HEK293 (cell line): ENCODE results near the gene GART.

Experiments used
- CTCF ChIA-PET: fragments of 350-600 bp; formaldehyde crosslinking; extraction: SDS; loops from one replicate; lab custom pipeline; 2021; ENCODE audit warnings: antibody characterized with exemption; lab: Yijun Ruan, JAX
- POLR2A ChIA-PET: fragments of 300-600 bp; formaldehyde crosslinking; extraction: SDS; loops from one replicate; lab custom pipeline; 2020; ENCODE audit warnings: antibody characterized with exemption, inconsistent platforms; lab: Yijun Ruan, JAX
- H3K27ac ChIP-seq: fragments of 200-500 bp; sonication (Bioruptor generic); 2 replicates; pipeline ENCODE4 v1.5.1; 2014; ENCODE audit warnings: low read depth, low read length, control low read depth, inconsistent platforms; ENCODE audit errors: extremely low read depth
- H3K36me3 ChIP-seq, 2 experiments: fragments of 200-500 bp in 1 of 2; sonication (Bioruptor generic) in 1 of 2; 1 replicate in 1 of 2; 2 replicates in 1 of 2; pipeline ENCODE4 v1.5.1; 2014 to 2017; ENCODE audit warnings: inconsistent platforms in 2 of 2, low read length in 2 of 2; ENCODE audit not compliant: control insufficient read depth in 2 of 2, insufficient read depth in 1 of 2
- H3K4me1 ChIP-seq: fragments of 200-500 bp; sonication (Bioruptor generic); 2 replicates; pipeline ENCODE4 v1.5.1; 2014; ENCODE audit warnings: mild to moderate bottlenecking, low read length, inconsistent platforms; ENCODE audit not compliant: control insufficient read depth, insufficient read depth
- H3K4me3 ChIP-seq: 2 replicates; pipeline ENCODE4 v1.5.1; 2011; ENCODE audit warnings: low read depth, mild to moderate bottlenecking, control low read depth, low read length, moderate library complexity
- H3K9me3 ChIP-seq: fragments of 200-500 bp; sonication (Bioruptor generic); 2 replicates; pipeline ENCODE4 v1.5.1; 2014; ENCODE audit warnings: low read depth, low read length, inconsistent platforms; ENCODE audit not compliant: control insufficient read depth, insufficient read depth
- GLI4 ChIP-seq: fragments of 450-650 bp; formaldehyde crosslinking; IDR thresholded peaks from 2 replicates; pipeline ENCODE4 v1.5.1; 2016; ENCODE audit warnings: missing biosample characterization, missing genetic modification characterization
- KLF7 ChIP-seq: fragments of 450-650 bp; formaldehyde crosslinking; IDR thresholded peaks from 2 replicates; pipeline ENCODE4 v1.5.1; 2016; ENCODE audit warnings: missing biosample characterization, missing genetic modification characterization, borderline replicate concordance
- KLF9 ChIP-seq: fragments of 450-650 bp; formaldehyde crosslinking; IDR thresholded peaks from 2 replicates; pipeline ENCODE4 v1.5.1; 2016; ENCODE audit warnings: missing biosample characterization, missing genetic modification characterization, low read depth
- ZBTB20 ChIP-seq: fragments of 450-650 bp; formaldehyde crosslinking; IDR thresholded peaks from 2 replicates; pipeline ENCODE4 v1.5.1; 2016; ENCODE audit warnings: missing biosample characterization, missing genetic modification characterization
- ZEB2 ChIP-seq: fragments of 450-650 bp; formaldehyde crosslinking; IDR thresholded peaks from 2 replicates; pipeline ENCODE4 v1.5.1; 2016; ENCODE audit warnings: missing biosample characterization, missing genetic modification characterization
- ZIC2 ChIP-seq: fragments of 450-650 bp; formaldehyde crosslinking; IDR thresholded peaks from 2 replicates; pipeline ENCODE4 v1.5.1; 2016; ENCODE audit warnings: missing biosample characterization, missing genetic modification characterization
- ZNF157 ChIP-seq: fragments of 450-650 bp; formaldehyde crosslinking; IDR thresholded peaks from 2 replicates; pipeline ENCODE4 v1.5.1; 2016; ENCODE audit warnings: missing biosample characterization, missing genetic modification characterization
- ZNF311 ChIP-seq: fragments of 450-650 bp; formaldehyde crosslinking; IDR thresholded peaks from 2 replicates; pipeline ENCODE4 v1.5.1; 2017; ENCODE audit warnings: missing biosample characterization, missing genetic modification characterization, borderline replicate concordance
- ZNF366 ChIP-seq: fragments of 450-650 bp; formaldehyde crosslinking; conservative IDR thresholded peaks from 2 replicates; pipeline ENCODE4 v1.5.1; 2016; ENCODE audit warnings: missing biosample characterization, missing genetic modification characterization
- ZNF521 ChIP-seq: fragments of 450-650 bp; formaldehyde crosslinking; IDR thresholded peaks from 2 replicates; pipeline ENCODE4 v1.5.1; 2017; ENCODE audit warnings: missing biosample characterization, mild to moderate bottlenecking, missing genetic modification characterization
- ZNF707 ChIP-seq: fragments of 450-650 bp; formaldehyde crosslinking; IDR thresholded peaks from 2 replicates; pipeline ENCODE4 v1.5.1; 2016; ENCODE audit warnings: missing biosample characterization, missing genetic modification characterization
- ZSCAN23 ChIP-seq: fragments of 450-650 bp; formaldehyde crosslinking; IDR thresholded peaks from 2 replicates; pipeline ENCODE4 v1.5.1; 2016; ENCODE audit warnings: missing biosample characterization, missing genetic modification characterization
- TF ChIP-seq, protein P1 (sequence below): fragments of 450-650 bp; formaldehyde crosslinking; IDR thresholded peaks from 2 replicates; pipeline ENCODE4 v1.5.1; 2016; ENCODE audit warnings: missing biosample characterization, missing genetic modification characterization
- TF ChIP-seq, protein P2 (sequence below): fragments of 450-650 bp; formaldehyde crosslinking; IDR thresholded peaks from 2 replicates; pipeline ENCODE4 v1.5.1; 2016; ENCODE audit warnings: missing biosample characterization, missing genetic modification characterization
- TF ChIP-seq, protein P3 (sequence below): fragments of 450-650 bp; formaldehyde crosslinking; conservative IDR thresholded peaks from 2 replicates; pipeline ENCODE4 v1.5.1; 2016; ENCODE audit warnings: low read depth, missing biosample characterization, missing genetic modification characterization
- TF ChIP-seq, protein P4 (sequence below): fragments of 450-650 bp; formaldehyde crosslinking; IDR thresholded peaks from 2 replicates; pipeline ENCODE4 v1.5.1; 2017; ENCODE audit warnings: missing biosample characterization, missing genetic modification characterization
- TF ChIP-seq, protein P5 (sequence below): fragments of 450-650 bp; IDR thresholded peaks from 2 replicates; pipeline ENCODE4 v1.5.1; 2018; ENCODE audit warnings: missing biosample characterization, missing genetic modification characterization
- TF ChIP-seq, protein P6 (sequence below): fragments of 450-650 bp; formaldehyde crosslinking; IDR thresholded peaks from 2 replicates; pipeline ENCODE4 v1.5.1; 2016; ENCODE audit warnings: missing biosample characterization, missing genetic modification characterization
- TF ChIP-seq, protein P7 (sequence below): fragments of 450-650 bp; formaldehyde crosslinking; IDR thresholded peaks from 2 replicates; pipeline ENCODE4 v1.5.1; 2016; ENCODE audit warnings: missing biosample characterization, missing genetic modification characterization
- TF ChIP-seq, protein P8 (sequence below): fragments of 450-650 bp; formaldehyde crosslinking; IDR thresholded peaks from 2 replicates; pipeline ENCODE4 v1.5.1; 2016; ENCODE audit warnings: missing biosample characterization, missing genetic modification characterization

The GART gene

DNA sequence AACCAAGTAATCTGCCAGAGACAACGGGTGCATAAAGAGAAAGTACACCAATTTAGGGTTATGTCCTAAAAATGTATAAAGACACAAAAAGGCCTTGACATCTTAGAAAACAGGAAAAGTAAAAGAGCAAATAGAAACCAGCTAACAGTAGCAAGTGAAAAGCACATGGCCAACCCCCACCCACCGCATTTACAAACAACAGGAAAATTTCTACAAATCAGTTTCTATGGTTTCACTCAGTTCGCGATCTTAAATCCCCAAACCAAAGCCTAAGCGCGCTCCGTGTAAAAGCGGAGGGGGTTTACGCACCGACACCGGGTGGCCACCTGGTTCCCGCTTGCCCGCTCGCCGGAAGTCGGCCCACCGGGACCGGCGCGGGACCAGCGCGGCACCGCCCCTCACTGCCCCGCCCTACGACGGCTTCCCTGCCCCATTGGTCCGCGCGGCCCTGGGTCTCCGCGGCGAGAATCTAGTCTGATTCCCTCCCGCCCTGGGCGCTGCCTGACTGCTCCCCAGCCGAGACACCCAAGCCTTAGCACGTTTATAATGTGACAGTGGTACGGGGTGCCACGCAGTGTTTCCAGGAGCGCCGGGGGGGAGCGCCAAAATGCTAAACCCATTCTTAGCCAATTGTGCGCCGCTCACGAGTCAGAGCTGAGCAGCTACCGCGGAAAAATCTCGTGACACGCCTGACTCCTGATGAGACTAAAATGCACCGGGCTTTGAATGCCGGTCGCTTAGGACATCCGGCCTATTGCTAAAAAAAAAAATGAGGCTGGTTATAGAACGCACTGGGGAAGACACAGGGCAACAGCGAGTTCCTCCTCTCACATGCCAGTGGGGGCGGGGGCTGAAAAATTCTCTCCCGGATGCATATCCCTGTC lies at the start of gene GART:
Gene GART (minus strand): TSS at position 362 of the 884 bp plus-strand sequence. CDS start 2,802 bp downstream, outside the sequence.
- ChIA-PET POLR2A (interaction anchor here (1.5 kb wide), 1 partner anchor 62 kb away, joined by 8 read pairs; the partner anchor contains the start of gene TMEM50B), CTCF (no interaction called here)
- Histone ChIP-seq H3K4me1 (peaks cover 12% of the 10 kb centered on the region), H3K9me3 (no peaks in the 10 kb centered on the region), H3K36me3 (peaks cover 35 to 40% of the 10 kb centered on the region in 2 experiments), H3K4me3 (peak within 1 kb of the TSS; percentile 98), H3K27ac (peak within 1 kb of the TSS; percentile 93)
- TF ChIP-seq, protein P1, sequence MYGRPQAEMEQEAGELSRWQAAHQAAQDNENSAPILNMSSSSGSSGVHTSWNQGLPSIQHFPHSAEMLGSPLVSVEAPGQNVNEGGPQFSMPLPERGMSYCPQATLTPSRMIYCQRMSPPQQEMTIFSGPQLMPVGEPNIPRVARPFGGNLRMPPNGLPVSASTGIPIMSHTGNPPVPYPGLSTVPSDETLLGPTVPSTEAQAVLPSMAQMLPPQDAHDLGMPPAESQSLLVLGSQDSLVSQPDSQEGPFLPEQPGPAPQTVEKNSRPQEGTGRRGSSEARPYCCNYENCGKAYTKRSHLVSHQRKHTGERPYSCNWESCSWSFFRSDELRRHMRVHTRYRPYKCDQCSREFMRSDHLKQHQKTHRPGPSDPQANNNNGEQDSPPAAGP (tag by site-specific recombination), result peak; percentile 37
- no peak for TF ChIP-seq ZNF521 (tag by site-specific recombination)
- TF ChIP-seq, protein P2, sequence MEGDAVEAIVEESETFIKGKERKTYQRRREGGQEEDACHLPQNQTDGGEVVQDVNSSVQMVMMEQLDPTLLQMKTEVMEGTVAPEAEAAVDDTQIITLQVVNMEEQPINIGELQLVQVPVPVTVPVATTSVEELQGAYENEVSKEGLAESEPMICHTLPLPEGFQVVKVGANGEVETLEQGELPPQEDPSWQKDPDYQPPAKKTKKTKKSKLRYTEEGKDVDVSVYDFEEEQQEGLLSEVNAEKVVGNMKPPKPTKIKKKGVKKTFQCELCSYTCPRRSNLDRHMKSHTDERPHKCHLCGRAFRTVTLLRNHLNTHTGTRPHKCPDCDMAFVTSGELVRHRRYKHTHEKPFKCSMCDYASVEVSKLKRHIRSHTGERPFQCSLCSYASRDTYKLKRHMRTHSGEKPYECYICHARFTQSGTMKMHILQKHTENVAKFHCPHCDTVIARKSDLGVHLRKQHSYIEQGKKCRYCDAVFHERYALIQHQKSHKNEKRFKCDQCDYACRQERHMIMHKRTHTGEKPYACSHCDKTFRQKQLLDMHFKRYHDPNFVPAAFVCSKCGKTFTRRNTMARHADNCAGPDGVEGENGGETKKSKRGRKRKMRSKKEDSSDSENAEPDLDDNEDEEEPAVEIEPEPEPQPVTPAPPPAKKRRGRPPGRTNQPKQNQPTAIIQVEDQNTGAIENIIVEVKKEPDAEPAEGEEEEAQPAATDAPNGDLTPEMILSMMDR, result peak; percentile 29; the same call in 1 of the 2 replicates
- TF ChIP-seq ZSCAN23, result 0 out of 2 replicates have a peak, but pooled peaks have one; percentile 32
- 0 out of 2 replicates have a peak, but pooled peaks have one; percentile 68 for TF ChIP-seq GLI4 (tag by site-specific recombination)
- TF ChIP-seq ZNF707, result 0 out of 2 replicates have a peak, but pooled peaks have one; percentile 34
- TF ChIP-seq ZNF157, result no peak
- TF ChIP-seq ZNF311 (tag by site-specific recombination), result no peak
- TF ChIP-seq, protein P3, sequence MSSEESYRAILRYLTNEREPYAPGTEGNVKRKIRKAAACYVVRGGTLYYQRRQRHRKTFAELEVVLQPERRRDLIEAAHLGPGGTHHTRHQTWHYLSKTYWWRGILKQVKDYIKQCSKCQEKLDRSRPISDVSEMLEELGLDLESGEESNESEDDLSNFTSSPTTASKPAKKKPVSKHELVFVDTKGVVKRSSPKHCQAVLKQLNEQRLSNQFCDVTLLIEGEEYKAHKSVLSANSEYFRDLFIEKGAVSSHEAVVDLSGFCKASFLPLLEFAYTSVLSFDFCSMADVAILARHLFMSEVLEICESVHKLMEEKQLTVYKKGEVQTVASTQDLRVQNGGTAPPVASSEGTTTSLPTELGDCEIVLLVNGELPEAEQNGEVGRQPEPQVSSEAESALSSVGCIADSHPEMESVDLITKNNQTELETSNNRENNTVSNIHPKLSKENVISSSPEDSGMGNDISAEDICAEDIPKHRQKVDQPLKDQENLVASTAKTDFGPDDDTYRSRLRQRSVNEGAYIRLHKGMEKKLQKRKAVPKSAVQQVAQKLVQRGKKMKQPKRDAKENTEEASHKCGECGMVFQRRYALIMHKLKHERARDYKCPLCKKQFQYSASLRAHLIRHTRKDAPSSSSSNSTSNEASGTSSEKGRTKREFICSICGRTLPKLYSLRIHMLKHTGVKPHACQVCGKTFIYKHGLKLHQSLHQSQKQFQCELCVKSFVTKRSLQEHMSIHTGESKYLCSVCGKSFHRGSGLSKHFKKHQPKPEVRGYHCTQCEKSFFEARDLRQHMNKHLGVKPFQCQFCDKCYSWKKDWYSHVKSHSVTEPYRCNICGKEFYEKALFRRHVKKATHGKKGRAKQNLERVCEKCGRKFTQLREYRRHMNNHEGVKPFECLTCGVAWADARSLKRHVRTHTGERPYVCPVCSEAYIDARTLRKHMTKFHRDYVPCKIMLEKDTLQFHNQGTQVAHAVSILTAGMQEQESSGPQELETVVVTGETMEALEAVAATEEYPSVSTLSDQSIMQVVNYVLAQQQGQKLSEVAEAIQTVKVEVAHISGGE (tag by site-specific recombination), result peak; percentile 92
- TF ChIP-seq, protein P4, sequence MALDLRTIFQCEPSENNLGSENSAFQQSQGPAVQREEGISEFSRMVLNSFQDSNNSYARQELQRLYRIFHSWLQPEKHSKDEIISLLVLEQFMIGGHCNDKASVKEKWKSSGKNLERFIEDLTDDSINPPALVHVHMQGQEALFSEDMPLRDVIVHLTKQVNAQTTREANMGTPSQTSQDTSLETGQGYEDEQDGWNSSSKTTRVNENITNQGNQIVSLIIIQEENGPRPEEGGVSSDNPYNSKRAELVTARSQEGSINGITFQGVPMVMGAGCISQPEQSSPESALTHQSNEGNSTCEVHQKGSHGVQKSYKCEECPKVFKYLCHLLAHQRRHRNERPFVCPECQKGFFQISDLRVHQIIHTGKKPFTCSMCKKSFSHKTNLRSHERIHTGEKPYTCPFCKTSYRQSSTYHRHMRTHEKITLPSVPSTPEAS (tag by site-specific recombination), result 0 out of 2 replicates have a peak, but pooled peaks have one; percentile 24
- TF ChIP-seq KLF9 (tag by site-specific recombination), result peak; percentile 96
- TF ChIP-seq ZNF366, result peak; percentile 46; the same call in 1 of the 2 replicates
- peak; percentile 100 for TF ChIP-seq ZEB2 (tag by site-specific recombination)
- TF ChIP-seq ZBTB20 (tag by site-specific recombination), result peak; percentile 99
- TF ChIP-seq, protein P5, sequence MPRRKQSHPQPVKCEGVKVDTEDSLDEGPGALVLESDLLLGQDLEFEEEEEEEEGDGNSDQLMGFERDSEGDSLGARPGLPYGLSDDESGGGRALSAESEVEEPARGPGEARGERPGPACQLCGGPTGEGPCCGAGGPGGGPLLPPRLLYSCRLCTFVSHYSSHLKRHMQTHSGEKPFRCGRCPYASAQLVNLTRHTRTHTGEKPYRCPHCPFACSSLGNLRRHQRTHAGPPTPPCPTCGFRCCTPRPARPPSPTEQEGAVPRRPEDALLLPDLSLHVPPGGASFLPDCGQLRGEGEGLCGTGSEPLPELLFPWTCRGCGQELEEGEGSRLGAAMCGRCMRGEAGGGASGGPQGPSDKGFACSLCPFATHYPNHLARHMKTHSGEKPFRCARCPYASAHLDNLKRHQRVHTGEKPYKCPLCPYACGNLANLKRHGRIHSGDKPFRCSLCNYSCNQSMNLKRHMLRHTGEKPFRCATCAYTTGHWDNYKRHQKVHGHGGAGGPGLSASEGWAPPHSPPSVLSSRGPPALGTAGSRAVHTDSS, result peak; percentile 51; the same call in 1 of the 2 replicates
- TF ChIP-seq, protein P6, sequence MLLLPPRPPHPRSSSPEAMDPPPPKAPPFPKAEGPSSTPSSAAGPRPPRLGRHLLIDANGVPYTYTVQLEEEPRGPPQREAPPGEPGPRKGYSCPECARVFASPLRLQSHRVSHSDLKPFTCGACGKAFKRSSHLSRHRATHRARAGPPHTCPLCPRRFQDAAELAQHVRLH (tag by site-specific recombination), result 0 out of 2 replicates have a peak, but pooled peaks have one; percentile 33
- peak; percentile 87 for TF ChIP-seq KLF7
- TF ChIP-seq, protein P7, sequence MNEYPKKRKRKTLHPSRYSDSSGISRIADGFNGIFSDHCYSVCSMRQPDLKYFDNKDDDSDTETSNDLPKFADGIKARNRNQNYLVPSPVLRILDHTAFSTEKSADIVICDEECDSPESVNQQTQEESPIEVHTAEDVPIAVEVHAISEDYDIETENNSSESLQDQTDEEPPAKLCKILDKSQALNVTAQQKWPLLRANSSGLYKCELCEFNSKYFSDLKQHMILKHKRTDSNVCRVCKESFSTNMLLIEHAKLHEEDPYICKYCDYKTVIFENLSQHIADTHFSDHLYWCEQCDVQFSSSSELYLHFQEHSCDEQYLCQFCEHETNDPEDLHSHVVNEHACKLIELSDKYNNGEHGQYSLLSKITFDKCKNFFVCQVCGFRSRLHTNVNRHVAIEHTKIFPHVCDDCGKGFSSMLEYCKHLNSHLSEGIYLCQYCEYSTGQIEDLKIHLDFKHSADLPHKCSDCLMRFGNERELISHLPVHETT (tag by site-specific recombination), result peak; percentile 17
- TF ChIP-seq ZIC2 (tag by site-specific recombination), result peak; percentile 30; the same call in 1 of the 2 replicates
- TF ChIP-seq, protein P8, sequence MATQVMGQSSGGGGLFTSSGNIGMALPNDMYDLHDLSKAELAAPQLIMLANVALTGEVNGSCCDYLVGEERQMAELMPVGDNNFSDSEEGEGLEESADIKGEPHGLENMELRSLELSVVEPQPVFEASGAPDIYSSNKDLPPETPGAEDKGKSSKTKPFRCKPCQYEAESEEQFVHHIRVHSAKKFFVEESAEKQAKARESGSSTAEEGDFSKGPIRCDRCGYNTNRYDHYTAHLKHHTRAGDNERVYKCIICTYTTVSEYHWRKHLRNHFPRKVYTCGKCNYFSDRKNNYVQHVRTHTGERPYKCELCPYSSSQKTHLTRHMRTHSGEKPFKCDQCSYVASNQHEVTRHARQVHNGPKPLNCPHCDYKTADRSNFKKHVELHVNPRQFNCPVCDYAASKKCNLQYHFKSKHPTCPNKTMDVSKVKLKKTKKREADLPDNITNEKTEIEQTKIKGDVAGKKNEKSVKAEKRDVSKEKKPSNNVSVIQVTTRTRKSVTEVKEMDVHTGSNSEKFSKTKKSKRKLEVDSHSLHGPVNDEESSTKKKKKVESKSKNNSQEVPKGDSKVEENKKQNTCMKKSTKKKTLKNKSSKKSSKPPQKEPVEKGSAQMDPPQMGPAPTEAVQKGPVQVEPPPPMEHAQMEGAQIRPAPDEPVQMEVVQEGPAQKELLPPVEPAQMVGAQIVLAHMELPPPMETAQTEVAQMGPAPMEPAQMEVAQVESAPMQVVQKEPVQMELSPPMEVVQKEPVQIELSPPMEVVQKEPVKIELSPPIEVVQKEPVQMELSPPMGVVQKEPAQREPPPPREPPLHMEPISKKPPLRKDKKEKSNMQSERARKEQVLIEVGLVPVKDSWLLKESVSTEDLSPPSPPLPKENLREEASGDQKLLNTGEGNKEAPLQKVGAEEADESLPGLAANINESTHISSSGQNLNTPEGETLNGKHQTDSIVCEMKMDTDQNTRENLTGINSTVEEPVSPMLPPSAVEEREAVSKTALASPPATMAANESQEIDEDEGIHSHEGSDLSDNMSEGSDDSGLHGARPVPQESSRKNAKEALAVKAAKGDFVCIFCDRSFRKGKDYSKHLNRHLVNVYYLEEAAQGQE (tag by site-specific recombination), result 0 out of 2 replicates have a peak, but pooled peaks have one; percentile 12
